Adrenal gland (tissue), 12 donors: ENCODE data around the gene SNX24. TPM values are rescaled to one million over a fixed set of nuclear protein-coding genes. Genes with fewer than 3 reads are reported as not detected.

Source experiments
- DNase-seq, 7 donors: peaks; one replicate each; pipeline ENCODE4 v3.0.0-alpha.2; 2019 to 2020
- H3K27ac ChIP-seq, 5 donors: fragments of 200-600 bp; sonication (generic) in 4 of 5; 1 replicate in 3 of 5; 2 replicates in 2 of 5; pipeline versions ENCODE4 v1.5.1 to v1.8.0; 2016 to 2020; ENCODE audit warnings: mild to moderate bottlenecking in 1 of 5
- H3K27me3 ChIP-seq: fragments of 200-600 bp; 2 replicates; pipeline ENCODE4 v1.8.0; 2021
- H3K36me3 ChIP-seq, 2 donors: fragments of 200-600 bp; replicated peaks in 1 of 2; 1 replicate in 1 of 2; 2 replicates in 1 of 2; pipeline versions ENCODE4 v1.5.1 to v1.8.0; 2018 to 2022
- H3K4me1 ChIP-seq, 2 donors: fragments of 200-600 bp; replicated peaks in 1 of 2; 1 replicate in 1 of 2; 2 replicates in 1 of 2; pipeline versions ENCODE4 v1.5.1 to v1.8.0; 2018 to 2021
- H3K4me3 ChIP-seq, 4 donors: fragments of 200-600 bp; sonication (generic) in 3 of 4; one replicate each; pipeline ENCODE4 v1.5.1; 2016 to 2018
- H3K9me3 ChIP-seq, 3 donors: fragments of 200-600 bp; sonication (generic) in 1 of 3; replicated peaks in 1 of 3; 1 replicate in 2 of 3; 2 replicates in 1 of 3; pipeline versions ENCODE4 v1.5.1 to v1.8.0; 2016 to 2021
- POLR2A ChIP-seq, 2 donors: fragments of 450-650 bp; IDR thresholded peaks; one replicate each; pipeline ENCODE4 v1.6.1; 2017; ENCODE audit warnings: antibody characterized with exemption in 2 of 2, mild to moderate bottlenecking in 2 of 2, moderate library complexity in 1 of 2
- WGBS, 4 donors: extraction: QIAGEN DNeasy Blood & Tissue Kit in 2 of 4; methylation state at CpG; one replicate each; pipeline versions ENCODE4 v1.1.5 to v1.1.7; 2013 to 2017; 5-methylcytosine and 5-hydroxymethylcytosine counted together
- intact Hi-C, 2 donors: fragments of 100-400 bp; cut with DNase I; formaldehyde crosslinking; loops; one replicate each; pipeline versions ENCODE4 v1.14.1 to v1.15.0; 2022 to 2023
- polyA plus RNA-seq, 3 donors: library from polyadenylated mRNA; stranded (reverse); fragments of 200-250 nt in 2 of 3; fragments of 350-450 nt in 1 of 3; fragmentation: Illumina TruSeq in 1 of 3; extraction: RNeasy Lipid Tissue Mini Kit (QIAGEN cat#74804) in 1 of 3; gene quantifications; one replicate each; pipeline ENCODE4 v1.2.3, GENCODE V29; 2013 to 2014
- total RNA-seq, 9 donors: library from RNA; depleted of rRNA in 4 of 9; stranded (reverse); fragments of >200 nt in 4 of 9; fragments of 120-200 nt in 1 of 9; fragmentation: NEBNext Ultra II Directional in 1 of 9; extraction: Animal tissue kit (Norgen Biotek cat#: 25700) in 1 of 9; gene quantifications; one replicate each; pipeline versions ENCODE4 v1.1.0 to v1.2.4, GENCODE V29; 2013 to 2023
- TF ChIP-seq, protein P1 (sequence below), 6 experiments: fragments of 450-650 bp in 4 of 6; fragments of 200-600 bp in 2 of 6; sonication (generic) in 1 of 6; IDR thresholded peaks; 1 replicate in 5 of 6; 2 replicates in 1 of 6; pipeline versions ENCODE4 v1.5.1 to v1.8.0; 2016 to 2021; ENCODE audit warnings: antibody characterized with exemption in 6 of 6, mild to moderate bottlenecking in 2 of 6, moderate library complexity in 1 of 6
- donor health status: healthy with polysubstance abuse.
- donor health status: Bipolar disorder and iron deficiency.
- donor health status: DM: yes; HTN: yes; CAD: no.
- donor health status: DM: no; HTN: no; CAD: no.
- donor health status: DM: no; HTN: no; CAD: no.
- donor health status: DM: yes; HTN: yes; CAD: no.

Gene SNX24
- total and polyA plus RNA-seq, 12 donors = 5.0 to 28.2 (median 13.9) TPM

DNA sequence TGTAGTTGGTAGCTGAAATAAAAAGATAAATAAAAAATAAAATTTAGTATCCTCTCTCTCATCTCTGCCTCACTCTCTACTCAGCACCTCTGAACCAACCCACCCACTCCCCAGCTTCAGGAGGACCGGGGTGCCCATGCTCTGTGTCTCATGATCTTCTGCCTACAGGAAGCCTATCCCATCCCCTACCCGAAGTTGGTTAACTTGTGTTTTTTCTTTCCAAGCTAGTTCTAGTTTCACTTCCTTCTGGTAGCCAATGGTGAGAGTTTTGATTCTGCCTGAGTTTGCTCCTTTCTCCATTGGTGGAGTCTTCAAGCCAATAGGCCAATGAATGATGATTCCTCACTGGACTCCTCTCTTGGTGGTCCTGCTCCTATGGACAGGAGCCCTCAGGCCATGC lies 32.1 kb downstream of the SNX24 start:
- intact Hi-C loops = no loop called here
- Histone ChIP-seq H3K27ac (no peak overlapping the region), H3K27me3 (no peaks in the 10 kb centered on the region), H3K4me3 (no peak overlapping the region), H3K9me3 (no peaks in the 10 kb centered on the region), H3K36me3 (no peaks in the 10 kb centered on the region), H3K4me1 (peaks cover 2 to 3% of the 10 kb centered on the region in 2 donors)
- no peak for DNase-seq
- WGBS, 4 donors = 67 to 79% (median 77%) methylated on average over 2 of the region's 2 CpGs
- no peak for TF ChIP-seq POLR2A (IDR thresholded peaks at IDR 0.05)
- TF ChIP-seq, protein P1, sequence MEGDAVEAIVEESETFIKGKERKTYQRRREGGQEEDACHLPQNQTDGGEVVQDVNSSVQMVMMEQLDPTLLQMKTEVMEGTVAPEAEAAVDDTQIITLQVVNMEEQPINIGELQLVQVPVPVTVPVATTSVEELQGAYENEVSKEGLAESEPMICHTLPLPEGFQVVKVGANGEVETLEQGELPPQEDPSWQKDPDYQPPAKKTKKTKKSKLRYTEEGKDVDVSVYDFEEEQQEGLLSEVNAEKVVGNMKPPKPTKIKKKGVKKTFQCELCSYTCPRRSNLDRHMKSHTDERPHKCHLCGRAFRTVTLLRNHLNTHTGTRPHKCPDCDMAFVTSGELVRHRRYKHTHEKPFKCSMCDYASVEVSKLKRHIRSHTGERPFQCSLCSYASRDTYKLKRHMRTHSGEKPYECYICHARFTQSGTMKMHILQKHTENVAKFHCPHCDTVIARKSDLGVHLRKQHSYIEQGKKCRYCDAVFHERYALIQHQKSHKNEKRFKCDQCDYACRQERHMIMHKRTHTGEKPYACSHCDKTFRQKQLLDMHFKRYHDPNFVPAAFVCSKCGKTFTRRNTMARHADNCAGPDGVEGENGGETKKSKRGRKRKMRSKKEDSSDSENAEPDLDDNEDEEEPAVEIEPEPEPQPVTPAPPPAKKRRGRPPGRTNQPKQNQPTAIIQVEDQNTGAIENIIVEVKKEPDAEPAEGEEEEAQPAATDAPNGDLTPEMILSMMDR (IDR thresholded peaks at IDR 0.05) = no peak

DNA sequence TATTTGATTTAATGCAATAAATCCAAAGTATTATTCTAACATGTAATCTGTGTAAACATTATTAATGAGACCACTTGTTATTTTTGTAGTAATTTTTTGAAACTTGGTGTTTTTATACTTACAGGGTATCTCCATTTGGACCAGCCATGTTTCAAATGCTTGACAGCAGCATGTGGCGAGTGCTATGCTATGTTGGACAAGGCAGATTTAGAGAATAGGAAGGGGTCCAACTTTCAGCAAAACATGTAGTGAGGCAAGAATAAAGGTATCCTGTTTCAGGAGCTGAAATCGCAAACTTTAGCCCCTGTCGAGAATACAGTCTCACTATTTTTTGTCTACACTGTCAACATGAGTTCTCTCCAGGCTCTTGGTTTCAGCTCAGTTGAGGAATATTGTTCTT lies 33.7 kb downstream of the SNX24 start:
- Histone ChIP-seq H3K27me3 (no peaks in the 10 kb centered on the region), H3K27ac (no peak overlapping the region), H3K9me3 (no peaks in the 10 kb centered on the region), H3K36me3 (no peaks in the 10 kb centered on the region), H3K4me3 (no peak overlapping the region), H3K4me1 (peaks cover 4 to 9% of the 10 kb centered on the region in 2 donors)
- 91 to 100% (median 95%) methylated on average over 3 of the region's 3 CpGs for WGBS, 4 donors
- intact Hi-C loops = no loop called here
- TF ChIP-seq POLR2A (IDR thresholded peaks at IDR 0.05) = no peak
- TF ChIP-seq, protein P1 (IDR thresholded peaks at IDR 0.05) = no peak
- DNase-seq = no peak

DNA sequence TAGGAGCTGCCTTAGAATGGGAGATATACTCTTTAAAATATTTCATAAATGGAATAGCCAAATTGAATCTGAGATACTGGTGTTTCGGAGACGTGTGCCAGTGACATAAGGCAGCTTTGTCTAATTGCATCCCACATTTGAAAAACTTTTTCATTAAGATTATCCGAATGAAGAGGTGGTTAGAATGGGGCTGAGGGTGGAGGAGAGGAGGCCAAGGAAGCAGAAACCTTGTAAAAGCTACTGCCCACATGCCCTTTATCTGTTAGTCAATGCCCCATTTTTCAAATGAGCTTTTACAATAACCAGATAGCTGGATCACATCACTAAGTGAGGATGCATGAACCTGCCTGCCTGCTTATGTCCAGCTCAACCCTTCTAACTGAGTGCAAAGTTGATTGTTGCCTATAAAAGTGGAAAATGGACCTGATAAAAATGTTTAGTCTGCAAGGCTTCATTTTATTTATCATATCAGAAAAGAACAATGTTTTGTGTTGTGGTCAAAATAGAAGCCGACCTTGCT lies 34.8 kb downstream of the SNX24 start:
- Histone ChIP-seq H3K4me1 (peaks cover 4 to 9% of the 10 kb centered on the region in 2 donors), H3K27ac (no peak overlapping the region), H3K4me3 (no peak overlapping the region), H3K36me3 (no peaks in the 10 kb centered on the region), H3K27me3 (no peaks in the 10 kb centered on the region), H3K9me3 (no peaks in the 10 kb centered on the region)
- intact Hi-C loops = no loop called here
- TF ChIP-seq POLR2A (IDR thresholded peaks at IDR 0.05) = no peak
- TF ChIP-seq, protein P1 (IDR thresholded peaks at IDR 0.05) = no peak
- 79 to 88% (median 86%) methylated on average over 4 of the region's 4 CpGs for WGBS, 4 donors
- no peak for DNase-seq

DNA sequence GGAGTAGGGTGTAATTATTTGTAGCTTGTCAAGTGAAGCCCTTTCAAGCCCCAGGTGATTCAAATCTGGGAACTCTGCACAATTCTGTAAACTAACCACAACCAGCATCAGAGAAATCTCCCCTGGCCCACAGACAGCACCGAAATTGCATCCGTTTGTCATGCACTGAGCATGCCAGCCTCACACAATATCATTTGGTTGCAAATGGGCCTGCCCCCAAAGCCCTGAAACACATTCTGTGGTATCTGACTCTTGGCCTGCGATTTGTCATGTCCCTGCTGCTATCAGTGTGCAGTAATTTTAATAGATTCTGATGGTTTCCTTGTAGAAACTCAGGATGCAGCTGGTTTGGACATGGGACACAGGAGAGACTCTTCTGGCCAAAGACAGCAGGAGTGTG lies 35.3 kb downstream of the SNX24 start:
- H3K27ac ChIP-seq = no peak overlapping the region
- no peaks in the 10 kb centered on the region for H3K36me3 ChIP-seq
- no peak for DNase-seq
- TF ChIP-seq, protein P1 (IDR thresholded peaks at IDR 0.05) = no peak
- no peak for TF ChIP-seq POLR2A (IDR thresholded peaks at IDR 0.05)
- 72 to 80% (median 75%) methylated on average over 3 of the region's 3 CpGs for WGBS, 4 donors
- no peaks in the 10 kb centered on the region for H3K9me3 ChIP-seq
- H3K4me1 ChIP-seq = peaks cover 4 to 9% of the 10 kb centered on the region in 2 donors
- no peak overlapping the region for H3K4me3 ChIP-seq
- intact Hi-C loops = no loop called here
- no peaks in the 10 kb centered on the region for H3K27me3 ChIP-seq
